Gastroesophageal sphincter (tissue), 3 donors: ENCODE data around the gene MACROD1.

Experiments used
- CTCF ChIP-seq, 4 experiments: fragments of 200-600 bp in 2 of 4; fragments of 450-650 bp in 2 of 4; sonication (generic) in 1 of 4; IDR thresholded peaks; one replicate each; pipeline ENCODE4 v1.5.1; 2017 to 2019; ENCODE audit warnings: antibody characterized with exemption in 4 of 4, mild to moderate bottlenecking in 2 of 4, moderate library complexity in 2 of 4
- EP300 ChIP-seq: sonication (generic); formaldehyde crosslinking; IDR thresholded peaks from one replicate; pipeline ENCODE4 v1.6.1; 2017; ENCODE audit warnings: antibody characterized with exemption, mild to moderate bottlenecking
- POLR2A ChIP-seq, 2 donors: fragments of 450-650 bp; IDR thresholded peaks; one replicate each; pipeline ENCODE4 v1.6.1; 2017; ENCODE audit warnings: antibody characterized with exemption in 2 of 2, mild to moderate bottlenecking in 2 of 2, moderate library complexity in 1 of 2
- POLR2AphosphoS5 ChIP-seq: sonication (generic); formaldehyde crosslinking; IDR thresholded peaks from one replicate; pipeline ENCODE4 v1.6.1; 2017; ENCODE audit warnings: antibody characterized with exemption

- TF ChIP-seq CTCF (IDR thresholded peaks at IDR 0.05) (no peak), POLR2AphosphoS5 (no peak), POLR2A (IDR thresholded peaks at IDR 0.05) (no peak), EP300 (no peak)
Measured at GRCh38 chr11:63958008-63958407, 207.9 kb downstream of the MACROD1 start.
